Activated T-cell treated with anti-CD3 and anti-CD28 coated beads, Interleukin-2, amount 50 U/mL, for 24 hours (primary cell): ENCODE measurements around the gene WDR35.
"Not testable (repeated sequence)": the region's sequence is repeated elsewhere in the genome, so short reads cannot be mapped to it uniquely, and the experiment has no call there.

Source experiments
- DNase-seq: peaks from one replicate; pipeline ENCODE4 v3.0.0-alpha.2; 2020
- H3K27ac Mint-ChIP-seq: 2 replicates; pipeline ENCODE4 v1.8.0; 2020; ENCODE audit warnings: mild to moderate bottlenecking, mixed read lengths
- H3K27me3 Mint-ChIP-seq: 2 replicates; pipeline ENCODE4 v1.8.0; 2020; ENCODE audit warnings: mixed read lengths
- H3K36me3 Mint-ChIP-seq: 2 replicates; pipeline ENCODE4 v1.8.0; 2020; ENCODE audit warnings: low read depth, mixed read lengths
- H3K4me1 Mint-ChIP-seq: 2 replicates; pipeline ENCODE4 v1.8.0; 2020; ENCODE audit warnings: low read depth, mixed read lengths
- H3K4me3 Mint-ChIP-seq: 2 replicates; pipeline ENCODE4 v1.8.0; 2020; ENCODE audit warnings: mild to moderate bottlenecking, moderate library complexity, mixed read lengths
- H3K9me3 Mint-ChIP-seq: 2 replicates; pipeline ENCODE4 v1.8.0; 2020; ENCODE audit warnings: mixed read lengths

The WDR35 gene

DNA sequence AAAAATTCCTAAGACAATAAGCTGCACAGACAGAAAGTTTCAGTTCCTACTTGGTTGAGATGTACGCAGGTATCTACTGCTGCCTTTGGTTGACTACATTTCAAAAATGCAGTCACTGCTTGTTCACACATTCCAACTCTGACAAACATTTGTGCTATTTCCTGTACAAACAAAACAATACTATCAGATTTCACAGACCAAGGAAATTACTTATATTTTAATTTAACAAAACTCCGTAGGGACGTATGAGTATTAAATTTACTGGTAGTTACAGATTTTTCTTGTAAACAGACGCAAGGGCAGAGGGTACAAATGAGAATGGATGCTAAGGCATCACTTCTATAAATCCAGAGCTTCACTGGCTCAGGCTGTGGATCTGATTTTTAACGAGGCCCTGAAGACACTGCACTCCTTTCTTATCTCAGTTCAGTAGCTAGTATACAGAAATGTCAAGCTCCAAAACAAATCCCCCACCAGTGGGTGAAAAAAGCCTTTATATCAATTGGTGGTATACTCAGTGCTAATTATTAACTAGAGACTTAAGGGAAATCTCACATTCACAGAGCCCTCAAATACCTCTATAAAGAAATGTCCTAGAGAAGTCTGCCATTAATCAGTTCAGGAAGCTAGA lies 56.4 kb downstream of the WDR35 start:
- H3K27me3 Mint-ChIP-seq, result no peaks in the 10 kb centered on the region
- no peak overlapping the region for H3K4me3 Mint-ChIP-seq
- peaks cover 79% of the 10 kb centered on the region for H3K36me3 Mint-ChIP-seq
- H3K9me3 Mint-ChIP-seq, result peaks cover 3% of the 10 kb centered on the region
- DNase-seq, result no peak
- H3K27ac Mint-ChIP-seq, result no peak overlapping the region
- H3K4me1 Mint-ChIP-seq, result no peaks in the 10 kb centered on the region

DNA sequence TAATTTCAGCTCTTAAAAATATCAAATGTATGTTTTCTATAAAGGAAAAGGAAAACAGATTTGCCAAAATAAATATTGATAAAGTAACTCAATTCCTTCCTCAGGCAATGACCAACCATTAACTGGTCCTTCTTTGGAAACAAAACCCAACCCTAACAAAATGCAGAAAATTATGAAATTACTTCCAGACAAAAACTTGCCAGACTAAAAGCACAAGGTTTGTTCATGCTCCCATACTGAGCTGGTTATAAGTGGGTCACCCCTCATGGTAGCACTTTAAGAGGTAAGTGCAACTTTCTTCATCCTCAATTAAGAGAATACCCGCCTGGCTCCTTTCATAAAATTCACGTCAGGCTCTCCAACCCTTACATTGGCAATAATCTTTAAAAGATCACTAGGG lies 57.0 kb downstream of the WDR35 start:
- H3K4me1 Mint-ChIP-seq, result no peaks in the 10 kb centered on the region
- H3K4me3 Mint-ChIP-seq, result no peak overlapping the region
- peaks cover 5% of the 10 kb centered on the region for H3K9me3 Mint-ChIP-seq
- DNase-seq, result no peak
- H3K27ac Mint-ChIP-seq, result no peak overlapping the region
- peaks cover 79% of the 10 kb centered on the region for H3K36me3 Mint-ChIP-seq
- no peaks in the 10 kb centered on the region for H3K27me3 Mint-ChIP-seq

DNA sequence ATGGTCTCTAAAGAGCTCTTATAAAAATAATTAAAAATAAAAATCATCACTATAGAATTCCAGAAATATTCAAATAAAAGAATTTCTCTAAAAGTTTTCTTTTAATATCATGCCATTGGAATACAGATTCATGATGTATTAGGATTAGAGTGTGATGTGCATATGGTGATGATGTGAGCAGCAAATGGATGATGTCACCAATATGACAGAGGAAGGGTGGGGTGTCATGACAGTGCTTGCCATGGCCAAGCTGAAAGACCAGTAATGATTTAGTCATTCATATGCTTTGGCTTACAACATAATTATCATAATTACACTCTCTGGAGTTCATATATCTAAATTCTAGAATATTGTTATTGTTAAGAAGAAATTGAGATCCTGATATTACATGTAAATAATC lies 60.7 kb downstream of the WDR35 start:
- no peak for DNase-seq
- peaks cover 21% of the 10 kb centered on the region for H3K9me3 Mint-ChIP-seq
- H3K4me3 Mint-ChIP-seq, result no peak overlapping the region
- no peaks in the 10 kb centered on the region for H3K4me1 Mint-ChIP-seq
- H3K27ac Mint-ChIP-seq, result no peak overlapping the region
- H3K36me3 Mint-ChIP-seq, result peaks cover 86% of the 10 kb centered on the region
- H3K27me3 Mint-ChIP-seq, result no peaks in the 10 kb centered on the region

DNA sequence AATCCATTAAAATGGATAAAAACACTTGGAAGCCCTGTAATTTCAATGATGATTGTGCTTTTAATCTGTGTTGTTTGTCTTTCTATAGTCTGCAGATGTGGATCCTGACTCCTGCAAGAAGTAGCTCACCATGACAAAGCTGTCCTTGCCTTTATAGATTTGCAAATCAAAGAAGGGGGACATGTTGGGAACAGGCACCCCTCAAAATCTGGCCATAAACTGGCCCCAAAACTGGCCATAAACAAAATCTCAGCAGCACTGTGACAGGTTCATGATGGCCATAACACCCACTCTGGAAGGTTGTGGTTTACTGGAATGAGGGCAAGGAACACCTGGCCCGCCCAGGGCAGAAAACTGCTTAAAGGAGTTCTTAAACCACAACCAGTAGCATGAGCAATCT lies 62.1 kb downstream of the WDR35 start:
- peaks cover 21% of the 10 kb centered on the region for H3K9me3 Mint-ChIP-seq
- H3K4me1 Mint-ChIP-seq, DNase-seq, H3K4me3 Mint-ChIP-seq, H3K27ac Mint-ChIP-seq, H3K27me3 Mint-ChIP-seq: not testable (repeated sequence)
- H3K36me3 Mint-ChIP-seq, result peaks cover 90% of the 10 kb centered on the region

DNA sequence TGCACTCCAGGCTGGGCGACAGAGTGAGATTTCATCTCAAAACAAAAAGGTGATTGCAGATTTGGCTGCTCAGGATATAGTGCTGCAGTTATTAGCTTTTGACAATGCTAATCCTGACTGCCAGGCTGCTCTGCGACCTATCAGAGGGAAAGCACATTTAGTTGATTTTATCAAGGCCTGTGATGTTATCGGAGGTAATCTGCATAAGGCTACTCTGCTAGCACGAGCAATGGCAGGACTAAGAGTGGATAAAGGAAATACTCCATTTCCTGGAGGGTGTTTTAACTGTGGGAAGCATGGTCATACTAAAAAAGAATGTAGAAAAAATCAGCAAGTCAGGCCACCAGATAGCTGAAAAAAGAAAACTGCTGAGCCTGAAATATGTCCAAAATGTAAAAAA lies 65.4 kb downstream of the WDR35 start:
- DNase-seq, H3K4me3 Mint-ChIP-seq, H3K27ac Mint-ChIP-seq, H3K27me3 Mint-ChIP-seq, H3K4me1 Mint-ChIP-seq: not testable (repeated sequence)
- Mint-ChIP-seq H3K9me3 (peaks cover 17% of the 10 kb centered on the region), H3K36me3 (peaks cover 90% of the 10 kb centered on the region)

DNA sequence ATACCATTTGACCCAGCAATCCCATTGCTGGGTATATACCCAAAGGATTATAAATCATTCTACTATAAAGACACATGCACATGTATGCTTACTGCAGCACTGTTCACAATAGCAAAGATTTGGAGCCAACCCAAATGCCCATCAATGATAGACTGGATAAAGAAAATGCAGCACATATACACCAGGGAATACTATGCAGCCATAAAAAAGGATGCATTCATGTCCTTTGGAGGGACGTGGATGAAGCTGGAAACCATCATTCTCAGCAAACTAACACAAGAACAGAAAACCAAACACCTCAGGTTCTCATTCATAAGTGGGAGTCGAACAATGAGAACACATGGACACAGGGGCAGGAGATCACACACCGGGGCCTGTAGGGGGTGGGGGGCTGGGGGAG lies 67.7 kb downstream of the WDR35 start:
- not testable (repeated sequence) for H3K4me3 Mint-ChIP-seq, DNase-seq, H3K4me1 Mint-ChIP-seq, H3K27ac Mint-ChIP-seq, H3K9me3 Mint-ChIP-seq, H3K27me3 Mint-ChIP-seq
- H3K36me3 Mint-ChIP-seq, result peaks cover 81% of the 10 kb centered on the region

DNA sequence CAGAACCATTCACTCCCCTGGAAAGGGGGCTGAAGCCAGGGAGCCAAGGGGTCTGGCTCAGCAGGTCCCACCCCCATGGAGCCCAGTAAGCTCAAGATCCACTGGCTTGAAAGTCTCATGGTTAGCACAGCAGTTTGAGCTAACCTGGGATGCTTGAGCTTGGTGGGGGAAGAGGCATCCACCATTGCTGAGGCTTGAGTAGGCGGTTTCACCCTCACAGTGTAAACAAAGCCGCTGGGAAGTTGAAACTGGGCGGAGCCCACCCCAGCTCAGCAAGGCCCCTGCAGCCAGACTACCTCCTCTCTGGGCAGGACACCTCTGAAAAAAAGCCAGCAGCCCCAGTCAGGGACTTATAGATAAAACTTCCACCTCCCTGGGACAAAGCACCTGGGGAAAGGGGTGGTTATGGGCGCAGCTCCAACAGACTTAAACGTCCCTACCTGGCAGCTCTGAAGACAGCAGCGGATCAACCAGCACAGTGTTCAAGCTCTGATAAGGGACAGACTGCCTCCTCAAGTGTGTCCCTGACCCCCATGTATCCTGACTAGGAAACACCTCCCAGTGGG lies 73.4 kb downstream of the WDR35 start:
- Mint-ChIP-seq H3K36me3 (peaks cover 64% of the 10 kb centered on the region), H3K27me3 (no peaks in the 10 kb centered on the region), H3K27ac (no peak overlapping the region), H3K4me3 (no peak overlapping the region), H3K9me3 (no peaks in the 10 kb centered on the region), H3K4me1 (no peaks in the 10 kb centered on the region)
- DNase-seq, result no peak

DNA sequence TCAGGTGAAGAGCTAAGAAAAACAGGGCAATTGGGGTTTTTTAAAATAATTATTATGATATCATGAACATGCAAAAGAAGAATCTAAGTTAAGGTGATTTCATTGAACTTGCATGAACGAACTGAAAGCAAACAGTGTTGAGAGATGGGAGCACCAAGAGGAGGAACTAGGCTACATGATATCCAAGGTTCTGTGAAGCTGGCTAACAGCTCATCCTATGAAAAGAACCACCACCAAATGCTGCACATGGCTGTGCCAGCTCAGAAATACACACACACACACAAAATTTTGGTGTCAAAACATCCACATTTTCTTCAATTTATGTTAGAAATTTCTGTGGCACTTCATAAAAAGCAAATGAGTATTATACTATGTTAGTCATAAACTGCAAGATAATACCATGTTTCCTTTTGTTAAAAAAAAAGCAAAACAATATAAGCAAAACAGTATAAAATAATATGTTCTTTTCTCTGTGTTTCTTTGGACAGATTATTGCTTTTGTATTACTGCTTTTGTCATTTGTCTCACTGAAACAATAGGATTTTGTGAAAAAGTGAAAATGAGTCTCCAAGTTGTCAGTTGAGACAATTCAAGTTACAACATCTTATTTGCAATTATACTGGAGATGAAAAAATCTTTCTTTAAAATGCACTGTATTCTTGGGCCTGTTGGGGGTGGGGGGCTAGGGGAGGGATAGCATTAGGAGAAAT lies 75.5 kb downstream of the WDR35 start:
- no peaks in the 10 kb centered on the region for H3K27me3 Mint-ChIP-seq

DNA sequence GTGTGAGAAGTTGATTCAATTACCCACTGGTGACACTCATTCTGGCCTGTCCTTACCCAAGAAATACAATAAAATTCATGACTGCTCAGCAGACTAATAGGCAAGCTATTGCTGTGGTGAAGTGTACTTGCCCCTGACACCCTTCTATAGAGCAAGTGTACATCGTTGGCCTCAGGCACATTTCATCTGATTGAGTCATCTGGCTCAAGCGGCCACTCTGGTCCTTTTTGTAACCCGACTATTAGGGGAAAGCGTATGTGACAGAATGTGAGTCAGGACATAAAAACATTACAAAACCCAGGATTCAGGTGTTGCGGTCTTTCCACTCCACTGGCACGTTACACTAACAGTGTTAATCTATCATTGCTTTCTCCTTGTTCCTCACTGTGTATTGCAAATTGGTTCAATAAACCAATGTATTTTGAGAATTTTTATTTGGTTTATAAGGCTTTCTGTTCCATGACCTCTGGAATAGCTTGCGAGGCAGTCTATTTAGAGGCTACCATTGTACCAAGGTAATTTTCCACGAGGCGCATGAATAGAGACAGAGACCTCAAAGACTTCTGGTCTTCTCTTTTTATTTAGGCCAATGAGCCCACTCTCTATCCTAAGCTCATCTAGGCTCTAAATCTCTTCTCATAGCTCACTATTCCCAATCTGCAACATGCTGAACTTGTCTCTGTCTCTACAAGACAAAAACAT lies 77.9 kb downstream of the WDR35 start:
- Mint-ChIP-seq H3K27ac (no peak overlapping the region), H3K27me3 (no peaks in the 10 kb centered on the region), H3K4me1 (no peaks in the 10 kb centered on the region), H3K9me3 (no peaks in the 10 kb centered on the region), H3K4me3 (no peak overlapping the region), H3K36me3 (peaks cover 37% of the 10 kb centered on the region)
- no peak for DNase-seq

More for the DNA sequence above, 75.5 kb downstream of the WDR35 start:
- H3K36me3 Mint-ChIP-seq, result peaks cover 50% of the 10 kb centered on the region
- no peak overlapping the region for H3K4me3 Mint-ChIP-seq
- no peaks in the 10 kb centered on the region for H3K4me1 Mint-ChIP-seq
- no peak overlapping the region for H3K27ac Mint-ChIP-seq
- DNase-seq, result no peak
- H3K9me3 Mint-ChIP-seq, result no peaks in the 10 kb centered on the region

DNA sequence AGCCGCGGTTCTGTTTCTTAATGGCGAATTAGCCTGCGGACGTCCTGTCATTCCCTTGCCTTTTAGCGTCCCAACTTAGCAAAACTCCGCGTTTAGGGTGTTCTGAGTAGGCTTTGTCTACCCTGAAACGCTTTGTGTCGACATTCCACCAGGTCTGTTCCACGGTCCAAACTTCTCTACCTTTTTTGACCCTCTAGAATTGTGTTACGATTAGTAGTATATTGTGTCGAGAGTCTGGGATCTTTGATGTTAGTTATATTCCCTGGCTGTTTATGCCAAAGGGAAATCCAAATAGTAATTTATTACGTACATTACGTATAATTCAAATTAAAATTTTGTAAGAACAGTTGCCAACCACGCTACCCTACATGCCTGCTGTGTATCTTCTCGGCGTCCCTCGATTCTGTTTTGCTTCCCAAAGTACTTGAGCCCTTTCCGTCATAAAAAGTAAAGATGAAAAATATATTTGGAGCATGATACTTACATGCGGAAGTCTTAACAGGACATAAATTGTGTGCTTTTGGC lies 87.6 kb downstream of the WDR35 start:
- Mint-ChIP-seq H3K9me3 (peaks cover 8% of the 10 kb centered on the region), H3K4me3 (peak overlapping the region; percentile 97), H3K4me1 (peaks cover 56% of the 10 kb centered on the region), H3K27me3 (peaks cover 16% of the 10 kb centered on the region), H3K36me3 (peaks cover 43% of the 10 kb centered on the region), H3K27ac (peak overlapping the region; percentile 100)
- no peak for DNase-seq

DNA sequence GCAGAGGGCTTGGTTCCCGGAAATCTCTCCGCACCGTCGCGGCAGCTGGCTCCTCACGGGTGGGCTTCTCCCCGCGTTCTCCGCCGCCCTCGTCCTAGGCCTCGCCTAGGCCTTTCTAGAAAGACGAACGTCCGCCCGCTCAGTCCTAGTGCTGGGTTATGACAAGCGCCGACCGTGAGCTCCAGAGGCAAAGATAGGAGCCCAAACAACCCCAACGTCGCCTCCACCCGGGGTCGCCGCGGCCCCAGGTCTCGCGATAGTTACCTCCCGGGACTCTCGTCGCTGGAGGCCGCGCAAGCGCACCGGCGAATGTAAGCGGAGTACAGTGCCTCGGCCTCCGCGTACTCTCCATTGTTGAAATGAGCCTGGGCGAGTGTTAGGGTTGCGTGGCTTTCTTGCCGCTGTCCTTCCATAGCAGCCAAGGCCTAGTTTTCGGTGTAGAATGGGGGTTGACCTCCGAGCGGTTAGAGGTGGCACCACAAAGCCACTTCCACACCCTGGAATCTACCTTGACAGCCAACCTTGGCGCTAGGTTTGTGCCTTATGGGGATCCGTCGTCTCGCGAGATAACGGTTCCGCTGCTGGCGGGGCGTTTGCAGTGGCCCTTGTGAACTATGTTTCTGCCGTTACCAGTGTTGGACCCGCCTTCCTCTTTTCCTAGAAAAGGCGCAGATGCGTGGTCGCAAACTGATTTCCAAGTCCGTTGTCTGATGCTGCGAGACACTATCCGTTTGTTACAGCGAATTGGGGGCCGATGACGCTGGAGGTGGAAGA lies 88.3 kb downstream of the WDR35 start, which contains the start of gene TTC32:
Gene TTC32, minus strand, starts transcription at position 542 of the 774 bp plus-strand sequence. Its CDS starts 129 bp downstream, at position 413.
- Mint-ChIP-seq H3K4me3 (peak within 1 kb of the TSS; percentile 97), H3K36me3 (peaks cover 43% of the 10 kb centered on the region), H3K27ac (peak within 1 kb of the TSS; percentile 100), H3K27me3 (peaks cover 16% of the 10 kb centered on the region), H3K9me3 (peaks cover 8% of the 10 kb centered on the region), H3K4me1 (peaks cover 57% of the 10 kb centered on the region)
- peak; percentile 95 for DNase-seq

DNA sequence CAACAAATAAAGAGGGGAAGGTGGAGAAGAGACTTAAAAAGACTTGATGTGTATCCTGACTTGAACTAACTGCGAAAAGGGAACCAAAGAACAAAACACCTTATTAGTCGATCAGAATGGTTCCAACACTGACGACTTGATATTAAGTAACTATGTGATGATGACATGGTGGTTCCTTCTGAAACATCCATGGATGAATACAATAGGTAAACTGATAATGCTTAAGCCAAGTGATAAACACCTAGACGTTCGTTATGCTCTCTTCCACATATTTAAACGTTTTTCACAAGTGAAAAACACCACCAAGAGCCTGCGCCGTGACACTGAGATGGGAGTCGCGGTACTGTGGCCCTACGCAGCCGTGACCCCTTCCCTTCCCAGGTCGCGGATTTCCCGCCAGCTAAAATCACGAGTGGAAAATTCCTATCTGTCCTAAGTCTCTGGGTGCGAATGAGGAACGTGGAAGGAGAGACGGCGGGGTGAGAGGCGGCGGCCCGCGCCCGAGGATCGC lies 88.9 kb downstream of the WDR35 start:
- Mint-ChIP-seq H3K36me3 (peaks cover 44% of the 10 kb centered on the region), H3K27me3 (peaks cover 13% of the 10 kb centered on the region), H3K9me3 (peaks cover 8% of the 10 kb centered on the region), H3K4me1 (peaks cover 56% of the 10 kb centered on the region), H3K4me3 (peak overlapping the region; percentile 97), H3K27ac (peak overlapping the region; percentile 100)
- DNase-seq, result no peak

DNA sequence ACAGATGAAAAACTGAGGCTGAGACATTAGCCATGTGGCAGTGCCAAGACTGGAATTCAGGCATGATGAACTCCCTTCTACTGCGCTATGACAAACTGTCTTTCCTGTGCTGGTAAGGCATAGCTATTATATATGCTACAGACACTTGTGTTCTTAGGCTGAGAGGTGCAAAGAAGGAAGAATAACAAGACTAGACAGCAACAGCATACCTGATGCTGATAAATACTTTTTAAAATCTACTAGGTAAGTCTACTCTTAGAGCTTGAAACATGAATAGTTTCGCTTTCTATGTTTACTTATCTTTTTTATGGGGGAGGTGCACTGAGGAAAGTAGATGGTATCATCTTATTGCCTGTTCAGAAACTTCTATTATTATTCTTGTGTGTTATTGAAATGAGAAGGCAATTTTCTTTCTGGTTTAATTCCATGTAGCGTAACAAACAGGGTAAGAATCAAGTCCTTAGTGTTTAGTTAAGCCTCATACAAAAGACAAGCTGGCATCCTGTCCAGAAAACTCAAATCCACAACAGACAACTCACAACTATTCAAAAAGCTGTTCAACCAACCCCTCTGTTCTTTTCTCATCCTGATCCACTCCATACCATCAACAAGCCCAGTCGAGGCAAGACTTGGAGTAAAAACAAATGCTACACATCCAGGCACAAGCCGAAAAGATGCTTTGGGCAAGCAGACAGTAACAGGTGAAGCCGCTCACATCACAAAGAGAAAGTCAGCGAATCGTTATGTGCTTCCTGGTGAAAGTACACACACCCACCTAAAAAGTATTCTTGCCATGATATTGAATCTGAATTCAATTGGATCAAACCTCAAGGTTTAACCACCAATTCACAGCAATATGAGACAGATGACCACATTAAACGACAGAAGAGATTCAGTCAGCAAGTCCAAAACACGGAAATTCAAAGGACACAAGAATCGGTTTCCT lies 89.6 kb downstream of the WDR35 start:
- Mint-ChIP-seq H3K36me3 (peaks cover 50% of the 10 kb centered on the region), H3K9me3 (peaks cover 8% of the 10 kb centered on the region), H3K27me3 (peaks cover 8% of the 10 kb centered on the region), H3K4me3 (peak overlapping the region; percentile 97), H3K27ac (peak overlapping the region; percentile 100), H3K4me1 (peaks cover 61% of the 10 kb centered on the region)
- DNase-seq, result no peak
